H1 (cell line): ENCODE data around the gene CYTH1. TPM values are rescaled to one million over a fixed set of nuclear protein-coding genes. Genes with fewer than 3 reads are reported as not detected.

Experiments
- CTCF ChIA-PET: fragments of 300-600 bp; sonication (Branson Sonifier 250); formaldehyde crosslinking; loops from one replicate; lab custom pipeline; 2021; ENCODE audit not compliant: partially characterized antibody; lab: Charles Lee
- POLR2A ChIA-PET: fragments of 300-600 bp; sonication (Branson Sonifier 250); formaldehyde crosslinking; loops from one replicate; lab custom pipeline; 2021; ENCODE audit warnings: inconsistent platforms; ENCODE audit not compliant: partially characterized antibody; lab: Charles Lee
- DNase-seq, 2 experiments: peaks; one replicate each; pipeline versions ENCODE4 v3.0.0 to v3.0.0-alpha.2; 2010 to 2022; ENCODE audit warnings: low spot score in 2 of 2, low read depth in 1 of 2, mixed read lengths in 1 of 2
- FAIRE-seq: peaks from 2 replicates; lab custom pipeline; 2011; peaks lifted over from hg19 to GRCh38; lab: Jason Lieb, UNC
- H2AFZ ChIP-seq: 2 replicates; pipeline ENCODE4 v1.8.1; 2012; ENCODE audit warnings: low read length, inconsistent platforms
- H2AK5ac ChIP-seq: 2 replicates; pipeline ENCODE4 v1.6.1; 2013; ENCODE audit warnings: low read depth, low read length
- H2BK120ac ChIP-seq: replicated peaks from 2 replicates; pipeline ENCODE3; 2013; ENCODE audit warnings: low read depth, low read length, inconsistent platforms
- H2BK12ac ChIP-seq: 2 replicates; pipeline ENCODE4 v1.6.1; 2013; ENCODE audit warnings: low read depth, low read length
- H2BK15ac ChIP-seq: 2 replicates; pipeline ENCODE4 v1.6.1; 2013; ENCODE audit warnings: low read length
- H2BK20ac ChIP-seq: 2 replicates; pipeline ENCODE4 v1.6.1; 2013; ENCODE audit warnings: low read length
- H2BK5ac ChIP-seq: 2 replicates; pipeline ENCODE4 v1.6.1; 2013; ENCODE audit warnings: low read depth, low read length
- H3K14ac ChIP-seq: 2 replicates; pipeline ENCODE4 v1.6.1; 2013; ENCODE audit warnings: inconsistent platforms; ENCODE audit not compliant: insufficient read length
- H3K18ac ChIP-seq: 2 replicates; pipeline ENCODE4 v1.6.1; 2013; ENCODE audit warnings: low read length; ENCODE audit errors: extremely low read depth
- H3K23ac ChIP-seq: 2 replicates; pipeline ENCODE4 v1.6.1; 2013; ENCODE audit warnings: inconsistent platforms; ENCODE audit not compliant: insufficient read length
- H3K23me2 ChIP-seq: 2 replicates; pipeline ENCODE4 v1.6.1; 2013; ENCODE audit warnings: low read depth, low read length
- H3K27ac ChIP-seq: 2 replicates; pipeline ENCODE4 v1.6.1; 2011; ENCODE audit warnings: low read depth, low read length, inconsistent platforms
- H3K27me3 ChIP-seq, 4 experiments: replicated peaks in 1 of 4; 1 replicate in 1 of 4; 2 replicates in 3 of 4; pipeline versions ENCODE4 v1.6.1 to v1.8.1; 2011 to 2013; ENCODE audit warnings: low read length in 3 of 4, mild to moderate bottlenecking in 3 of 4, inconsistent platforms in 2 of 4, mixed read lengths in 2 of 4, moderate library complexity in 1 of 4; ENCODE audit not compliant: control insufficient read depth in 3 of 4, insufficient read depth in 3 of 4; ENCODE audit errors: extremely low read depth in 1 of 4
- H3K36me3 ChIP-seq, 4 experiments: 2 replicates each; pipeline versions ENCODE4 v1.6.1 to v1.8.1; 2011 to 2013; ENCODE audit warnings: mild to moderate bottlenecking in 4 of 4, low read length in 3 of 4, moderate library complexity in 2 of 4, control low read depth in 1 of 4, inconsistent platforms in 1 of 4; ENCODE audit not compliant: insufficient read depth in 4 of 4, control insufficient read depth in 2 of 4
- H3K4ac ChIP-seq: replicated peaks from 2 replicates; pipeline ENCODE3; 2013; ENCODE audit warnings: low read length, low read depth, mixed read lengths, inconsistent platforms; ENCODE audit not compliant: insufficient read length
- H3K4me1 ChIP-seq, 4 experiments: replicated peaks in 1 of 4; 1 replicate in 1 of 4; 2 replicates in 3 of 4; pipeline versions ENCODE4 v1.6.1 to v1.8.1; 2011 to 2013; ENCODE audit warnings: low read length in 3 of 4, inconsistent platforms in 2 of 4, mixed read lengths in 1 of 4; ENCODE audit not compliant: insufficient read depth in 4 of 4, control insufficient read depth in 3 of 4
- H3K4me2 ChIP-seq, 2 experiments: 2 replicates each; pipeline versions ENCODE4 v1.6.1 to v1.8.1; 2011 to 2013; ENCODE audit warnings: low read depth in 2 of 2, low read length in 2 of 2, control low read depth in 1 of 2, inconsistent platforms in 1 of 2, mild to moderate bottlenecking in 1 of 2; ENCODE audit not compliant: insufficient read depth in 1 of 2
- H3K4me3 ChIP-seq, 4 experiments: fragments of 200-600, 300-600 bp in 1 of 4; sonication (generic), shearing (Covaris generic), sonication (Bioruptor Twin) in 1 of 4; 2 replicates each; pipeline versions ENCODE4 v1.5.1 to v1.8.1; 2011 to 2016; ENCODE audit warnings: low read length in 4 of 4, low read depth in 3 of 4, control low read depth in 2 of 4, inconsistent platforms in 2 of 4, mild to moderate bottlenecking in 2 of 4, mixed read lengths in 1 of 4, moderate library complexity in 1 of 4; ENCODE audit not compliant: insufficient read depth in 2 of 4; ENCODE audit errors: extremely low read depth in 1 of 4
- H3K56ac ChIP-seq: replicated peaks from 2 replicates; pipeline ENCODE3; 2013; ENCODE audit warnings: low read depth, mild to moderate bottlenecking, mixed read lengths, low read length, inconsistent platforms; ENCODE audit not compliant: insufficient read length
- H3K79me1 ChIP-seq: 2 replicates; pipeline ENCODE4 v1.6.1; 2013; ENCODE audit warnings: low read depth, low read length, control low read depth
- H3K79me2 ChIP-seq, 2 experiments: 2 replicates each; pipeline versions ENCODE4 v1.6.1 to v1.8.1; 2012 to 2013; ENCODE audit warnings: low read length in 2 of 2, mild to moderate bottlenecking in 2 of 2, inconsistent platforms in 1 of 2; ENCODE audit not compliant: insufficient read depth in 2 of 2, control insufficient read depth in 1 of 2
- H3K9ac ChIP-seq, 4 experiments: replicated peaks in 1 of 4; 1 replicate in 1 of 4; 2 replicates in 3 of 4; pipeline versions ENCODE4 v1.6.1 to v1.8.1; 2011 to 2013; ENCODE audit warnings: low read depth in 3 of 4, low read length in 3 of 4, control low read depth in 2 of 4, mild to moderate bottlenecking in 2 of 4, moderate library complexity in 2 of 4, inconsistent platforms in 1 of 4; ENCODE audit errors: extremely low read depth in 1 of 4
- H3K9me3 ChIP-seq, 2 experiments: 2 replicates each; pipeline versions ENCODE4 v1.6.1 to v1.8.1; 2012 to 2013; ENCODE audit warnings: mild to moderate bottlenecking in 2 of 2, moderate library complexity in 2 of 2, control low read depth in 1 of 2, inconsistent platforms in 1 of 2, low read depth in 1 of 2, low read length in 1 of 2, mixed read lengths in 1 of 2; ENCODE audit not compliant: insufficient read depth in 2 of 2
- H4K20me1 ChIP-seq, 2 experiments: replicated peaks in 1 of 2; 2 replicates each; pipeline versions ENCODE3 to v1.8.1; 2011 to 2013; ENCODE audit warnings: inconsistent platforms in 2 of 2, low read length in 2 of 2, mild to moderate bottlenecking in 1 of 2; ENCODE audit not compliant: insufficient read depth in 2 of 2, control insufficient read depth in 1 of 2
- H4K5ac ChIP-seq: 2 replicates; pipeline ENCODE4 v1.6.1; 2013; ENCODE audit warnings: low read length, low read depth, mixed read lengths, inconsistent platforms; ENCODE audit not compliant: insufficient read length
- H4K8ac ChIP-seq: 2 replicates; pipeline ENCODE4 v1.8.0; 2013; ENCODE audit warnings: mild to moderate bottlenecking, moderate library complexity, low read length, inconsistent platforms; ENCODE audit not compliant: insufficient read depth; ENCODE audit errors: extremely low read depth
- H4K91ac ChIP-seq: replicated peaks from 2 replicates; pipeline ENCODE3; 2013; ENCODE audit warnings: low read length, mixed read lengths, inconsistent platforms; ENCODE audit not compliant: insufficient read length
- BRCA1 ChIP-seq: IDR thresholded peaks from 2 replicates; pipeline ENCODE4 v1.6.1; 2012; ENCODE audit warnings: low read depth, low read length, improper control_type of control experiment
- CHD1 ChIP-seq: IDR thresholded peaks from 2 replicates; pipeline ENCODE4 v1.6.1; 2012; ENCODE audit warnings: low read depth, low read length, improper control_type of control experiment
- CHD2 ChIP-seq: IDR thresholded peaks from 2 replicates; pipeline ENCODE4 v1.6.1; 2012; ENCODE audit warnings: low read length, improper control_type of control experiment
- CTBP2 ChIP-seq: IDR thresholded peaks from 2 replicates; pipeline ENCODE4 v1.7.0; 2011; ENCODE audit warnings: borderline replicate concordance, mild to moderate bottlenecking, moderate library complexity, mixed read lengths, low read length; ENCODE audit not compliant: insufficient read depth, insufficient read length
- GABPA ChIP-seq: IDR thresholded peaks from 2 replicates; pipeline ENCODE4 v1.6.1; 2011; ENCODE audit warnings: mild to moderate bottlenecking, low read length, moderate library complexity, borderline replicate concordance; ENCODE audit not compliant: insufficient read depth
- HDAC6 ChIP-seq: IDR thresholded peaks from one replicate; pipeline ENCODE4 v1.7.1; 2012; ENCODE audit warnings: low read depth, mild to moderate bottlenecking, inconsistent platforms, low read length, moderate library complexity
- JUND ChIP-seq: IDR thresholded peaks from 2 replicates; pipeline ENCODE4 v1.6.1; 2011; ENCODE audit warnings: mild to moderate bottlenecking, improper control_type of control experiment, low read length
- POLR2A ChIP-seq, 2 experiments: IDR thresholded peaks; 1 replicate in 1 of 2; 2 replicates in 1 of 2; pipeline ENCODE4 v1.6.1; 2011; ENCODE audit warnings: low read depth in 2 of 2, low read length in 2 of 2, mild to moderate bottlenecking in 2 of 2; ENCODE audit errors: control extremely low read depth in 1 of 2
- RAD21 ChIP-seq, 2 experiments: IDR thresholded peaks in 1 of 2; conservative IDR thresholded peaks in 1 of 2; 2 replicates each; pipeline ENCODE4 v1.6.1; 2011; ENCODE audit warnings: low read depth in 2 of 2, low read length in 2 of 2, improper control_type of control experiment in 1 of 2, inconsistent platforms in 1 of 2, mild to moderate bottlenecking in 1 of 2, moderate library complexity in 1 of 2
- RFX5 ChIP-seq: IDR thresholded peaks from 2 replicates; pipeline ENCODE4 v1.6.1; 2011; ENCODE audit warnings: low read depth, low read length, improper control_type of control experiment, borderline replicate concordance
- RNF2 ChIP-seq: fragments of 200-900, 300-1000 bp; sonication (generic); IDR thresholded peaks from 2 replicates; pipeline ENCODE4 v1.7.1; 2016; ENCODE audit warnings: borderline replicate concordance, low read depth, mild to moderate bottlenecking, antibody characterized with exemption, low read length; ENCODE audit not compliant: poor library complexity, severe bottlenecking; ENCODE audit errors: missing control alignments
- RXRA ChIP-seq: IDR thresholded peaks from 2 replicates; pipeline ENCODE4 v1.6.1; 2011; ENCODE audit warnings: low read depth, mild to moderate bottlenecking, low read length, moderate library complexity; ENCODE audit not compliant: insufficient read depth
- TAF7 ChIP-seq: optimal IDR thresholded peaks from 2 replicates; pipeline ENCODE3; 2011; ENCODE audit warnings: low read depth, mild to moderate bottlenecking, inconsistent platforms, low read length, moderate library complexity, borderline replicate concordance
- TCF12 ChIP-seq: IDR thresholded peaks from 2 replicates; pipeline ENCODE4 v1.6.1; 2011; ENCODE audit warnings: low read depth, mild to moderate bottlenecking, low read length
- WGBS, 2 experiments: shearing (Covaris generic) in 1 of 2; methylation state at CpG; one replicate each; pipeline versions ENCODE4 v1.1.6 to v1.1.7; 2013 to 2015; ENCODE audit warnings: low lambda C conversion rate in 2 of 2, mixed read lengths in 2 of 2, inconsistent platforms in 1 of 2, low coverage in 1 of 2, missing lambda C conversion rate in 1 of 2; ENCODE audit not compliant: insufficient replicate concordance in 2 of 2, insufficient coverage in 1 of 2, insufficient read length in 1 of 2; ENCODE audit errors: extremely low coverage in 1 of 2, missing lambda C conversion rate in 1 of 2; 5-methylcytosine and 5-hydroxymethylcytosine counted together
- polyA plus RNA-seq, 7 experiments: library from polyadenylated mRNA; depleted of rRNA in 3 of 7; stranded (reverse) in 5 of 7; unstranded in 2 of 7; fragments of >200 nt in 5 of 7; fragments of 200-250 nt in 2 of 7; gene quantifications; 1 replicate in 5 of 7; 2 replicates in 1 of 7; 4 replicates in 1 of 7; pipeline versions ENCODE4 v1.2.1 to v1.2.3, GENCODE V29; 2011 to 2013; ENCODE audit warnings: missing spikeins in 2 of 7, mixed read lengths in 2 of 7
- total RNA-seq: library from RNA; stranded (reverse); fragmentation: NEBNext Ultra II Directional; extraction: Animal tissue kit (Norgen Biotek cat#: 25700); gene quantifications from 2 replicates; pipeline ENCODE4 v1.2.1, GENCODE V29; 2021

CYTH1 gene
- total and polyA plus RNA-seq, 2 of the 8 experiments (the other 6 are each of a cell fraction or from before 2014, with no cell fraction given): 12.8 to 14.8 TPM

GRCh38 chr17:78737332-78737731 lies 44.7 kb downstream of the CYTH1 start:
- no peak overlapping the region for H3K9ac ChIP-seq
- no peak overlapping the region for H3K27ac ChIP-seq

More at GRCh38 chr17:78737332-78737731, 44.7 kb downstream of the CYTH1 start:
- Histone ChIP-seq H3K23me2 (no peaks in the 10 kb centered on the region), H3K18ac (no peak overlapping the region), H4K8ac (no peak overlapping the region), H4K91ac (no peak overlapping the region), H2BK12ac (no peak overlapping the region), H3K4ac (no peak overlapping the region), H2BK120ac (no peak overlapping the region), H2BK15ac (no peak overlapping the region), H3K9me3 (no peaks in the 10 kb centered on the region), H4K20me1 (peaks cover 0 to 14% of the 10 kb centered on the region in 2 experiments), H3K14ac (no peak overlapping the region), H2BK20ac (no peak overlapping the region), H3K4me2 (no peak overlapping the region), H3K4me1 (peaks cover 0 to 10% (median 5%) of the 10 kb centered on the region in 4 experiments; a peak in 4 of 7 replicates), H3K27me3 (no peaks in the 10 kb centered on the region), H3K79me2 (no peaks in the 10 kb centered on the region), H4K5ac (no peak overlapping the region), H2AFZ (no peak overlapping the region), H3K79me1 (peaks cover 7% of the 10 kb centered on the region; the same call in 1 of the 2 replicates), H3K36me3 (no peaks in the 10 kb centered on the region), H3K4me3 (no peak overlapping the region), H3K56ac (no peak overlapping the region), H2BK5ac (no peak overlapping the region), H3K23ac (no peak overlapping the region), H2AK5ac (no peak overlapping the region)
- 88% methylated on average over 2 of the region's 2 CpGs; no CpG with 5 or more reads in 1 of the 2 experiments for WGBS, 2 experiments
- TF ChIP-seq RFX5: no peak
- no peak for TF ChIP-seq CHD1
- TF ChIP-seq RXRA: no peak
- TF ChIP-seq CTBP2: no peak
- no peak for TF ChIP-seq TAF7
- TF ChIP-seq JUND: no peak
- TF ChIP-seq BRCA1: no peak
- no peak for TF ChIP-seq POLR2A (IDR thresholded peaks at IDR 0.05; ENCODE audit: control extremely low read depth in 1 of 2, low read depth in 2 of 2, low read length in 2 of 2)
- no peak for TF ChIP-seq HDAC6
- no peak for TF ChIP-seq CHD2
- no peak for TF ChIP-seq GABPA
- TF ChIP-seq RAD21 (IDR thresholded peaks at IDR 0.05 in 1 of 2, conservative IDR thresholded peaks at IDR 0.05 in 1 of 2; ENCODE audit: low read depth in 2 of 2, low read length in 2 of 2): no peak
- no peak for TF ChIP-seq TCF12
- no peak for TF ChIP-seq RNF2
- POLR2A ChIA-PET: interaction anchor here (1.8 kb wide), 1 partner anchor 9 kb away, joined by 6 read pairs; no protein-coding TSS in a partner anchor
- no peak for FAIRE-seq
- CTCF ChIA-PET: interaction anchor here (0.8 to 2.1 kb wide), 3 partner anchors 25 to 241 kb away, joined by 3 to 7 read pairs (median 4); no protein-coding TSS in a partner anchor
- DNase-seq: no peak
